GM18526 (cell line): ENCODE measurements around the gene TMEM207.

Experiments used
- POLR2A ChIP-seq: IDR thresholded peaks from 3 replicates; pipeline ENCODE4 v1.6.1; 2011; ENCODE audit not compliant: insufficient read length; ENCODE audit errors: extremely low read depth

TMEM207 gene

DNA sequence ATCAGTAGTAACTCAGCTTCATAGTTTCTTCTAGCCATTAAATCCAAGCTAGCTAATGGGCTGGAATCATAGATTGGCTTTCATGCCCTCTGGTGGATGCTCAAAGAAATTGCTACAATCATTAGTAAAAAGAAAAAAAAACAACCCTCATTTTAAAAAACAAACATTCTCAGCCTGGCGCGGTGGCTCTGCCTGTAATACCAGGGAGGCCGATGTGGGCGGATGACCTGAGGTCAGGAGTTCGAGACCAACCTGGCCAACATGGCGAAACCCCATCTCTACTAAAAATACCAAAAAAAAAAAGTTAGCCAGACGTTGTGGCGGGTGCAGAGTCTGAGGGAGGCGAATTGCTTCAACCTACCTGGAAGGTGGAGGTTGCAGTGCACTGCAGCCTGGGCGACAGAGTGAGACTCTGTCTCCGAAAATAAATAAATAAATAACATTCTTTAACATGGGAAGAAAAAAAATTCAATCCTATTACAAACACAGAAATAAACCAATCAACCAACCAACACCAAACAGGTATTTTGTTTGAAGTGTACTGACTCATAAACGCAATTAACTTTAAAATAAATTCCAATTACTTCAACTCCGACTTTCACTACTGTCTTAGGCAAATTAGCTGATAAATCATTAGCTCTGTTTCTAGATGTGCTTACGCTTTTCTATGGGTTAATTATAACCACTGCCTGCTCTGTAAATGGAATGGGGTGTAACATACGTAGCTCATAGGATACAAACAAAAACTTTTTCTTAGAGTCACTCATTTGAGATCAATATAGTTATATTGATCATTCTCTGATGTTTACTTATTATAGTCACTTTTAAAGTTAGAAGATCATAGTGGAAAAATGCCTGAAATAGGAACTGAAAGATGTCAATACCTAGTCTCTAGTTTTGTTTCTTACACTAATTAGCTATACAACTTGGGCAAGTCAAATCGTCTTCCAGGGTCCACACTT is 24.9 kb downstream of the TMEM207 start:
- TF ChIP-seq POLR2A = no peak

DNA sequence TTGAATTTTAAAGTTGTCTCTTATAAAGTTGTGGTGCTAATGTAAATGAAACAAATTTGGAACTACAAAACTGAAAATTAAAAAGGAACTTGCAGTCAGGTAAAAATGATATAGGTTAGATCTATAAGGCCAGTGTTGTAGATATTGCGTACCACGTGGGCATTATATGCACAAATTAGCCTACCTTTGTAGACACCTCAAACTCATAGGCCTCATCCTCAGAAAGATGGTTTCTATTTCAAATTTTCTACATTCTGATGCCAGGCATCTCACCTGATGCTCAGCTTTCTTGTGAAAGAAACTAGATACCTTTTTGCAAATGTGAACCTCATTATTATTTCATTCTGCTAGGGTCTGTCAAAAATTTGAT is 25.6 kb downstream of the TMEM207 start:
- no peak for TF ChIP-seq POLR2A

DNA sequence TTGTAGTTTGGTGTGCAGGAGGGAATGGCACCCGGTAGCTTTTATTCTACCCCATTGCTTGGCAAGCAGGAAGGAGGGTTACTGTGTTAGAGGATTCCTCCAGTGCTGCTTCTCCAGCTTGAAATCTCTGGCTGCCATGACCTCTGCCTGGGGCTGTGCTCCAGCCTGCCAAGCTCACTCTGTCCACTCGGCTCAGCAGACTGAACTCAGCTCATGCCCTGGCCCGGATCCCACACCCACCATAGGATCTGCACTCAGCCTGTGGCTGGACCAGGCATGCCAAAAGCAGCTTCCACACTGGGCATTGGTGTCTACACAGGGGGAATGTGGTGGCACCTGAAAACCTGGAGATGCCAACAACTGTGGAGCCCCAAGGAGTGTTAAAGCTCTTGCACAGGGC is 35.4 kb downstream of the TMEM207 start:
- no peak for TF ChIP-seq POLR2A

DNA sequence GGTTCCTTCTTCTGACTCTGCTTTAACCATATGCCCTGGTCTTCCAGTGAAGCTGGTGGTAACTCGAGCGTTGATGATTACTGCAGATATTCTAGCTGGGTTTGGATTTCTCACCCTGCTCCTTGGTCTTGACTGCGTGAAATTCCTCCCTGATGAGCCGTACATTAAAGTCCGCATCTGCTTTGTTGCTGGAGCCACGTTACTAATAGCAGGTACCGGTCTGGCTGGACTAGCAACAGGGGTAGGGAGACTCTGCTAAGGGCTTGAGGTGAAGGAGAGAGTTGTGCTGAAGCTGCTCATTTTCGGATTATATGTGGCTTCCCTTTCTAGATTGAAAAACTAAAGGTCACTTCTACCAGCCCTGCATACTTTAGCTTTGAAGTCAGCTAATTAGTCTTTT is 45.0 kb downstream of the TMEM207 start:
- no peak for TF ChIP-seq POLR2A

DNA sequence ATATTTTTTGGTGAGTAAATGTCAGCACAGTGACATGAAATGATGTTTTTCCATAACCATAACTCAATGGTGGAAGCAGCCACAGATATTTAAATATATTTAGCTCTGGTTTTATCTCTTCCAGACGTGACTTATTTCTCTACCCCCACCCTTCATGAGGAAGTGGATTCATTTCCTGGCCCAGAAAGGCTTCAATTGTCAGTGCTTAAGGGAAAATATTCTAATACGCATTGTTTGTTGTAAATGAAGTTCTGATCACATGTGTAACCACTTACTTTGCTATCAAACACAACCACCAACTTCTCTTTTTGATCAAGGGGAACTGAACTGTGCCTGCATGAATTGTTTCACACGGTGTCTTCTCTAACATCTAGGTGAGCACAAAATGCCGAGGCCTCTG is 47.7 kb downstream of the TMEM207 start:
- no peak for TF ChIP-seq POLR2A

DNA sequence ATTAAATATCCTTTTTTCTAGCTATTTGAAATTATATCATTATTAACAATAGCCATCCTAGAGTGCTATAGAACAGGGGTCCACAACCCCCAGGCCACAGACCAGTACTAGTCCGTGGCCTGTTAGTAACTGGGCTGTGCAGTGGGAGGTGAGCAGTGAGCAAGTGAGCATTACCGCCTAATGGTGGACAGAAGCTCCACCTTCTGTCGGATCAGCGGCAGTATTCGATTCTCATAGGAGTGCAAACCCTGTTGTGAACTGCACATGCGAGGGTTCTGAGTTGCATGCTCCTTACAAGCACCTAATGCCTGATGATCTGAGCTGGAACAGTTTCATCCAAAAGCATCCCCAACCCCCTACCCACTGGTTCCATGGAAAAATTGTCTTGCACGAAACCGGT is 50.0 kb downstream of the TMEM207 start:
- no peak for TF ChIP-seq POLR2A

DNA sequence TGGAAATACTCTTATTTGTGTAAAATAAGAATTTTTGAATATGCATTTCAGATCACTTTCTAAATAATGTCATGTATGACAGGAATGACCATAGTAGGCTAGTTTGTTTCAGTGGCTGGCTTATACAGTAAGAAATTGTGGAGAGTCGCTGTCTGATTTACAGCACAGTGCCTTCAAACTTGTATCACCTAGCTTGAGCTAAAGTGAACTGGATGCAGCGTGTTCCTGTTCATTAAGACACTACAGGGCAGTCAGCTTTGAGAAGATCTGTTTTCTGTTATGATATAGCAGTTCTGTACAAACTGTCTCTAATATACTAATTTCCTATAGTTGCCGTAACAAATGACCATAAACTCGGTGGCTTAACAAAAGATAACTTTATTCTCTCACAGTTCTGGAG is 51.8 kb downstream of the TMEM207 start:
- no peak for TF ChIP-seq POLR2A

DNA sequence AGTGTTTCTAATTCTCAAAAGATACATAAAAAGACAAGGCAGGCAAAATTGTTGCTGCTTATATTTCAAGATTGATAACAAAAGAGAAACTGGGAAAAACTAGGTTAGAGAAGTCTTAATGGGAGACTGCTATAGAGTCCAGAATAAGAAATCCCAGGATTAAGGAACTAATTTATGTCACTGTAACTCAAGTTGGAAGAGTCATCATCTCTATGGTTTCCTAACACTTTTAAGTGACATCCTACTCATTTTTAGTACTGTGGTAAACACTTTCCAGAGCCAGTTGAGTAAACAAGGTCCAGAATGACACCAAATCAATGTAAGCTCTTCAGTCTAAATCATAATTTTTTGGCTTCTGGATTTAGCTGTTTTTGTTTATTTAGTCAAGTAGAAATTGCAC is 53.7 kb downstream of the TMEM207 start:
- TF ChIP-seq POLR2A = no peak

DNA sequence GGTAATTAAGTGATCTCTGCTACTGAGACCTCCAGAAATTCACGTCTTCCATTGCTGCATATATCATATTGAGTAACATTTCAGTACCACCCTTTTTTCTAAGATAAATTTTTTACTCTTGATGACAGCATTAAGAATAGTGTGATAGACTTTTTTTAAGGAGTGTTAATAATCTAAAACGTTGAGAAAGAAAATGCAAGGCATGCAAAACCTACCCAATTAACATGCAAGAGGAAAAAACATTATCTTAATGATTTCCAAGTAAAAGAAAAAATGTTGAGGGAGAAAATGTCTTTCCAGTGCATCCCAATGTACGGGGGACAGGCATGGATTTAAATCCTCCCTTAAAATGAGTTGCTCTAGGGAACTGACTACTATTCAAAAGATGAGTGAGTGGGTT is 61.0 kb downstream of the TMEM207 start:
- no peak for TF ChIP-seq POLR2A

DNA sequence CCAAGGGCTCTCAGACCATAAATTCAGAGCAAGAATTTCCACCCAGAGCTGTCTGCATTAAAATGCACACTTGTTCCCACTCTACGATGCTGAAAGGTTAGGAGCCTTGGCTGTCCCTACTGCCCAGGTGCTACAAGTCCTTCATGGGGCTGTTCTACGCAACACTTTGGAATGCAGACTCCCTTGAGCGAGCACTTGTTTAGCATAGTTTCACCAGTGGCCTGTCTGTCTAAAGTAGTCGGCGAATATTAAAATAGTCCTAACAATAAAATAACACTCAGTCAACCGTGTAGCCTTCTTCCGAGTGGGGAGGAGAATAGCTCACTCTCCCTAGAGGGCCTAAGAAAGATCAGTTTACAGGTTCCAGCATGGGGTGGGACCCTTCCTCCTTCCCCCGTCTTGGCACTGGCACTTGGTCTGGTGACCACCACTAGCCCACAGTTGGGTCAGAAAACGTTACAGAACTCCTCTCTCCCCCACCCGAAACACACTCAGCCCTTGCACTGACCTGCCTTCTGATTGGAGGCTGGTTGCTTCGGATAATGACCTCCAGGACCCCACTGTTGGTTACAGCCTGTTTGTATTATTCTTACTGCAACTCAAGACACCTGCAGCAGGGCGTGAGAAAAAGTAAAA is 62.0 kb downstream of the TMEM207 start, which contains the start of gene CLDN16:
TSS of gene CLDN16 (plus strand) at position 586 of the 636 bp plus-strand sequence. CDS start 167 bp downstream, outside the sequence.
- TF ChIP-seq POLR2A = no peak

DNA sequence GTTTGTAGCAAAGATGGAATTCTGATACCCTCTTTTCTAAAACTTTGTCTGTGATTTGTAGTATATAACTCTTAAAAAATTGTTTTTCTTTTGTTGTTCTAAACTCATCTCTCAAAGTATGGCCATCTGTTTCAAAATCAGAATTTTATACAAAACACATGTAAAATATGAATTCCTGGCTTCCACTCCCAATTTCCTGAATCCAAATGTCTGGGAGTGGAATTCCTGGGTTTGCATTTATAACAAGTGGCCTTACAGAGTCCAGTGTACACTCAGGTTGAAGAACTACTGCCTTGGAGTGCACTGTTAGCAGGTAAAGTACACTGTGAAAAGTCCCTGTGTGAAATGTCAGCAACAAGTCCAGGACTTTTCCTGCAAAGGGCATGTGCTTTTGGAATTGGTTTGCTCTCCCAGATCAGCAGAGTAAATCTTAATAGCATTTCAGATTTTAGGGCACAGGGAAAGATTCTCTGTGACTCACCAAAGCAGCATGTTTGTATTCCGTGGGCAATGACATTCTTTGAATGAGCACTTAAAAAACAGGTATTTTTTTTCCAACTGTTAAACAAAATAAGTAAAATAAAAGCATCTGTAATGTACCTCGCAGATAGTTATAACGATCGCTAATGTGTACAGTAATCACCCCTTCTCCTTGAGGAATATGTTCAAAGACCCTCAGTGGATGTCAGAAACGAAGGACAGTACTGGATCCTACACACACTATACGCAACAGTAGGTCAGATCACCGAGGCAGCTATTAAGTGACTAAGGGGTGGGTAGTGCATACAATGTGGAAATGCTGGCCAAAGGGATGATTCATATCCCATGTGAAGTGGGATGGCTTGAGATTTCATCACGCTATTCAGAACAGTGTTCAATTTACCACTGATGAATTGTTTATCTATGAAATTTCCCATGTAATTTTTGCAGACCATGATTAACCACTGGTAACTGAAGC is 63.7 kb downstream of the TMEM207 start:
- no peak for TF ChIP-seq POLR2A

DNA sequence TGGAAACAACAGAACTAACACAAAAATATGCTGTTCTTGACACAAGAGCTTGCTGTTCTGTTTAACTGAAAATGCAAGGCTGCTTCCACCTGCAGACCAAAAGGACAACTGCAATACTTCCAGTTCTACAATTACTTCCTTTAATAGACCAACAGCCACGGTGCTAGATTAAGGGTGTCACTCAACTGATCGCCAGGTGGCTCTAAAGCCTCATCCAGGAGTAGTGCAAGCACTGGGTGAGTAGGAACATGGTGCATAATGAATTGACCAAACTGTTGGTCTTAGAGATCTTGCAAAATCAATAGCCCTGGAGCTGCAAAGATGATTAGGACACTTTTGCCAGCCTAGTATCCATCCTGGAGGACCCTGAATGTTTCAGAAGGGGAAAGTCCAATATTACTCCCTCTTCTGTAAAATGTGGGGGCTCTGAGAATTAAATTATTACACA is 65.4 kb downstream of the TMEM207 start:
- TF ChIP-seq POLR2A = no peak

DNA sequence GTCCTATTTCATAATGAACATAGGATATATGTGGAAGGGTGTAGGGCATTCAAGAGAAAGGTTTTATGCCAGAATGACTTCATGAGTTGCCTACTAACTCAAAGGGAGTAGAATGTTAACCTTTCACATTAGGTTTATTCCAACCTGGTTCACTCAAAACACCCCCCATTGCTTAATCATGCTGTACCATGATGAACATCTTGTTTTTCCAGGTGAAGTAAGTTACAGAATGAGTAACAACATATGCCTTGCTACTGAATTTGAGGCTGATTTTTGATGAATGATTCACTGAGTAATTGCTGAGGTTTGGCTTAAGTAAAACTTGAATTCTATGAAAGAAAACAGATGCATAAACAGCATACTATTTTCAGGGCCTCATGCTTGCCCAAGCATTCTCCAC is 67.6 kb downstream of the TMEM207 start:
- no peak for TF ChIP-seq POLR2A

DNA sequence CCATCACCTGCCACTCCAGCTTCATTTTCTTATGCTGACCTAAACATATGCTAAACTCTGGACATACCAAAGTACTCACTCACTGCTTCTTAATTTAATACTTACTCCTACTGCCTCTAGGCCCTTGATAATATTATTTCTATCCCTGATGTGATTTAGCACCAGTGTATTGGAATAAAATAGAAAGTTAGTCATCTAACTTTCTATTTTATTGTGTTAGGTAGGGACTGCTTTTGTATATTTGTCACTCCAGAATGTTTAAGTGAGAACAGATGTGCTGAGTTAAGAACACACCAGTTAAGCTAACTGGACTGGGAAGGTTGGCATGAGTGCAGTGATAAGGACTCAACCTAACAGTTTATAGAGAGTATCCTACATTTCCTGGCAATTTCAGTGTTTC is 68.3 kb downstream of the TMEM207 start:
- TF ChIP-seq POLR2A = no peak

DNA sequence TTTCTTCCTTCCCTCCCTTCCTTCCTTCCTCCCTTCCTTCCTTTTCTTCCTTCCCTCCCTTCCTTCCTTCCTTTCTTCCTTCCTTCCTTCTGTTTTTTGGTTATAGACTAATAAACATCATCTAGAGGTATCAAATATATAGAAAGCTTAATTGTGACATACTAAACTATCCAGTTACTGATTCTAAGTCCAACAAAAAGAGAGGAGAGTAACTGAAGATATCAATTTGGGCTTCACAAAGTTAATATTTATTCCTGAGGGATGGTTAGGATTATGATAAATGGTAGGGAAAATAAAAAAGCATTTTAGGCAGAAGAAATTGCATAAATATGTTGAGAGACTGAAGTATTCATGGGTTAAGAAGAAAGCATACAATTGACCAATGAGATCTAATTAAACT is 69.5 kb downstream of the TMEM207 start:
- TF ChIP-seq POLR2A = no peak
